CD1c-positive myeloid dendritic cell (primary cell): ENCODE measurements around the gene AMHR2.
"Not testable (repeated sequence)": the region's sequence is repeated elsewhere in the genome, so short reads cannot be mapped to it uniquely, and the experiment has no call there.

Source experiments
- DNase-seq: peaks from one replicate; pipeline ENCODE4 v3.0.0-alpha.2; 2016; ENCODE audit errors: extremely low spot score

AMHR2 gene

DNA sequence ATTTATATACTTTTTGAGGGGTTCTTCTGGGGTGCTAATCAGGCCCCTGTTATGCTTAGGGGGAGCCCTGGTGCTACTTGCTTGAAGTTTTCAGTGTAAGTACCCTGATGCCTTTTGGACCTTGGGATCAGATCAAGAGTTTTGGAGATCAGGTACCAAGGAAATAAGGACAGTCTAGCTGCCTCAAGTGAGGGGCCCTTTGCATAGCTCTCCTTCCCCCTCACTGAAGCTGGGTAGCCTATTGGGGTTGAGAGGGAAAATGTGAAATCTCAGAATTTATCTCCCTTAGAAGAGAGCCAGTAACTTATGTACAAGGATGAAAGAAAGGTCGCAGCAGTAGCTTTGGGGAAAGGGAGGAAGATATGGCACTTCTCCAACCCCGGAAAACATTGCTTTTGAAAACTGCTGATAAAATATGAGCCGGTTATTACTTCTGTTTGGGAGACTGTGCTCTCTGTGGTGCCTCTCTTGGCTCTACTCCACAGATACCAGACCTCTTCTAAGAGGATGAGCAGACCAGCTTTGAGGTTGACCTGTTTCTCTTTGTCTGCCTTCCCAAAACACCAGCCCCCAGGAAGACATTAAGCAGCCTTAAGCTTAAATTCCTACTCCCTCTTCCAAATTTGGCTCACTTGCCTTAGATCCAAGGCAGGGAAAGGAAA is 8.8 kb upstream of the AMHR2 start:
- DNase-seq, result no peak

GRCh38 chr12:53415752-53416389 is 7.8 kb upstream of the AMHR2 start:
- not testable (repeated sequence) for DNase-seq

DNA sequence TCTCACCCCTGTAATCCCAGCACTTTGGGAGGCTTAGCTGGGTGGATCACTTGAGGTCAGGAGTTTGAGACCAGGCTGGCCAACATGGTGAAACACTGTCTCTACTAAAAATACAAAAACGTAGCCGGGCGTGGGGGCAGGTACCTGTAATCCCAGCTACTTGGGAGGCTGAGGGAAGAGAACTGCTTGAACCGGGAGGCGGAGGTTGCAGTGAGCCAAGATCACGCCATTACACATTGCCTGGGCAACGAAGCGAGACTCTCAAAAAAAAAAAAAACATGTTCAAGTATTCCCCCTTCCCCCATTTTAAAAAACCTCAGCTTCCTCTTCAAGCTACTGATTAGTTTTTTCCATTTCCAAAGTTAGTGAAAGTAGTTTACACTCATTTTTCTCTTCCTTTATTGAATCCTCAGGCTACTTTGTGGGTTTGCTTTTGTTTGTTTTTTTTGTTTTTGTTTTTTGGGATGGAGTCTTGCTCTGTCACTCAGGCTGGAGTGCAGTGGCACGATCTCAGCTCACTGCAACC is 6.3 kb upstream of the AMHR2 start:
- peak; percentile 85 for DNase-seq

DNA sequence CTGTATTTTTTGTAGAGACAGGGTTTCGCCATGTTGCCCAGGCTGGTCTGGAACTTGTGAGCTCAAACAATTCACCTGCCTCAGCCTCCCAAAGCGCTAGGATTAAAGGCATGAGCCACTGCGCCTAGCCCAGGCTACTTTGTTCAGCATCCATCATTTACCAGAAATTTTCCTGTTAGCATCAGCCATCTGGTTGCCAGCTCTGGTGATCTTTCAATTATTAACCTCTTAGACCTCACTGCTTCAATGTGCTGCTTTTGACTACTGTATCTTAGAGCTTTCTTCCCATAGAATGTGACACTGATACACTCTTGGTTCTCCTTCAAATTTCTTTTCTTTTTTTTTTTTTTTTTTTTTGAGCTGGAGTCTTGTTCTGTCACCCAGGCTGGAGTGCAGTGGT is 5.4 kb upstream of the AMHR2 start:
- DNase-seq, result no peak

GRCh38 chr12:53419756-53420155 is 3.9 kb upstream of the AMHR2 start:
- no peak for DNase-seq

GRCh38 chr12:53422247-53422646 is 1.4 kb upstream of the AMHR2 start:
- DNase-seq, result not testable (repeated sequence)

GRCh38 chr12:53424626-53425514 is 1.2 kb downstream of the AMHR2 start:
- no peak for DNase-seq

DNA sequence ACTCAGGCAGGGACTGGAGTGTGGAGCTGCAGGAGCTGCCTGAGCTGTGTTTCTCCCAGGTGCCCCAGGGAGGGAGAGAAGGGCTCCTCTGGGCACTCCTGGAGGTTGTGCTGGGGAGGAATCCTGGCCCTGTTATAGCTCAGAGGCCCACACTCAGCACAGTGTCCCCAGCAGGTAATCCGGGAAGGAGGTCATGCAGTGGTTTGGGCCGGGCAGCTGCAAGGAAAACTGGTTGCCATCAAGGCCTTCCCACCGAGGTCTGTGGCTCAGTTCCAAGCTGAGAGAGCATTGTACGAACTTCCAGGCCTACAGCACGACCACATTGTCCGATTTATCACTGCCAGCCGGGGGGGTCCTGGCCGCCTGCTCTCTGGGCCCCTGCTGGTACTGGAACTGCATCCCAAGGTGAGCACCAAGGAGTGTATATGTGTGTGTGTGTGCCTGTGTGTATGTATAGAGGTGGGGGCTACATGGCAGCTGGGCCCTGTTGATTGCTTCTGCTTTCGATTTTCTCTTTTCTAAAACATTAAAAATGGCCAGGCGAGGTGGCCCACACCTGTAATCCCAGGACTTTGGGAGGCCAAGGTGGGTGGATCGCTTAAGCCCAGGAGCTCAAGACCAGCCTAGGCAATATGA is 2.0 kb downstream of the AMHR2 start:
- no peak for DNase-seq

DNA sequence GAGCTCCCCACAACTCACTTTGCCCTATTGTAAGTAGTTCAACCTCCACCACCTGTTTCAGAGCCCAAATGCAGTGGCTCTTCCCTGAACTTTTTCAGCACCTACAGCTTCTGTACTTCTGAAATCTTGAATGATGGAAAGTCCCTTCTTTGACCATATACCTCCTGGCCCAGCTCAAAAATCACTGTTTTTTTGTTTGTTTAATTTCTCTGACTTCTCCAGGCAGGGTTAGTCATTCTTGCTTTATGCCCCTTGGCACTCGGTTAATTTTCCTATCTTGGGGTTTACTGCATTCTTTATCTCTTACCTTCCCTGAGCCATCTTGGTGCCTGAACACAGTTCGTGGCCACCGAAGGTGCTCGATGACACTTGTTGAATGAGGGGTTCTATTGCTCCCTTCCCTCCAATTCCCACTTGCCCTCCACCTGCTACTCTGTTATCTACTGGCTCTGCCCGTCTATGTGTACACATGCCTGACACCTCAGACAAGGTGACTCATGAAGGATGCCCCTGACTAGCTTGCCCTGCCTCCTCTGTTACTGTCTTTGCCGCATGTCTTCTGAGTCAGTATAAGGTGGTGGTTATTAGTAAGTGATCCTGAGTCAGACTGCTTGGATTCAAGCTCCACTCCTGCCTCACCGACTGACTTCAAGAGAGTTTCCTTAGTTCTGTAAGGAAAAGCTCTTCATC is 4.4 kb downstream of the AMHR2 start:
- DNase-seq, result no peak

- DNase-seq, result no peak
These were observed 5.1 kb downstream of the AMHR2 start for GRCh38 chr12:53428741-53429140.

DNA sequence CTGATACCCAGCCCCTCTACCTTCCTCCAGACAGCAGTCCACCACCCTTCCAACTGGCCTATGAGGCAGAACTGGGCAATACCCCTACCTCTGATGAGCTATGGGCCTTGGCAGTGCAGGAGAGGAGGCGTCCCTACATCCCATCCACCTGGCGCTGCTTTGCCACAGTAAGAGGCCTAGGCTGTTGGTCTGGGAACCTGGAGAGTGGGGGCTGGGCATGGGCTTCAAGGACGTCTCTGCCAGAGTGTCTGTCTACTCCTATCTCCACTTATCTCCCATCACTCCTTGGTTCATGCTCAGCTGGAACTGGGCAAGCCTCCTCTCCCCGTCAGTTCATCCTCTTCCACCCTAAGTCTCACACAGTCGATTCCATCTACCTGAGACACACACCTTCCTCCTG is 6.5 kb downstream of the AMHR2 start:
- DNase-seq, result no peak

GRCh38 chr12:53431187-53431586 is 7.5 kb downstream of the AMHR2 start:
- no peak for DNase-seq

DNA sequence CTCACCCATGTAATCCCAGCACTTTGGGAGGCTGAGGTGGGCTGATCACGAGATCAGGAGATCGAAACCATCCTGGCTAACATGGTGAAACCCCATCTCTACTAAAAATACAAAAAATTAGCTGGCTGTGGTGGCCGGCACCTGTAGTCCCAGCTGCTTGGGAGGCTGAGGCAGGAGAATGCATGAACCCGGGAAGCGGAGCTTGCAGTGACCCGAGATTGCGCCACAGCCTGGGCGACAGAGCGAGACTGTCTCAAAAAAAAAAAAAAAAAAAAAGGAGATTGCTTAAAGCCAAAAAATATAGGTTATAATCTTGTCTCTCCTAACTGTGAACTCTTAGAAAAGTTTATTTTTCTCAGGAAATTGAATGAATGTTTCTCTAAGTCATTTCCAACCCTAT is 11.7 kb downstream of the AMHR2 start:
- DNase-seq, result not testable (repeated sequence)

DNA sequence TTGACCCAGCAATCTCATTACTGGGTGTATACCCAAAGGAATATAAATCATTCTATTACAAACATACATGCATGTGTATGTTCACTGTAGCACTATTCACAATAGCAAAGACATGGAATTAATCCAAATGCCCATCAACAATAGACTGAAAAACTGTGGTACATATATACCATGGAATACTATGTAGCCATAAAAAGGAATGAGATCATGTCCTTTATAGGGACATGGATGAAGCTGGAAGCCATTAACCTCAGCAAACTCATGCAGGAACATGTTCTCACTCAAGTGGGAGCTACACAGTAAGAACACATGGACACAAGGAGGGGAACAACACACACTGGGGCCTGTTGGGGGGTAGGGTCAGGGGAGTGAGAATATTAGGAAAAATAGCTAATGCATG is 15.9 kb downstream of the AMHR2 start:
- DNase-seq, result not testable (repeated sequence)

- DNase-seq, result peak; percentile 99
These were observed 17.6 kb downstream of the AMHR2 start, which contains the start of gene PRR13 for GRCh38 chr12:53441040-53441833. PRR13 (plus strand) TSS chr12:53441734; CDS start chr12:53442715, 981 bp downstream.

DNA sequence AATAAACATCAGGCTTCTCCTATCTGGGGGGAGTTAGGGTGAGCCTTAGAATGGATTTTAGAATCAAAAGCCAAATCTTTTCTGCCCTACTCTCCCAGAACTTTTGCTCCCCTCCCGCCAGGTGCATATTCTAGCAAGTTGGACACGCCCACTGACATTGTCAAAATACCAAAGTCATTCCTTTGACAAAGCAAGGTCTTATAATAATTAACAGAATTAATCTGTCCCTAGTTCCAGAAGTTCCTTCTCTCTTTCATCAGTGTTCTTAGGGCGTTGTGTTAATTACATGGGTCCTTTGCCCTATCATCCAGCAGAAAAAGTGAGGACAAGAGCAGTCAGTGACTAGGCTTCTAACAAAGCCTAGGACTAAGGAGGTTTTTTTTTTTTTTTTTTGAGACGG is 20.3 kb downstream of the AMHR2 start:
- no peak for DNase-seq

- DNase-seq, result not testable (repeated sequence)
These were observed 21.1 kb downstream of the AMHR2 start for GRCh38 chr12:53444593-53445325.

- DNase-seq, result no peak
These were observed 27.3 kb downstream of the AMHR2 start for GRCh38 chr12:53450936-53451335.

DNA sequence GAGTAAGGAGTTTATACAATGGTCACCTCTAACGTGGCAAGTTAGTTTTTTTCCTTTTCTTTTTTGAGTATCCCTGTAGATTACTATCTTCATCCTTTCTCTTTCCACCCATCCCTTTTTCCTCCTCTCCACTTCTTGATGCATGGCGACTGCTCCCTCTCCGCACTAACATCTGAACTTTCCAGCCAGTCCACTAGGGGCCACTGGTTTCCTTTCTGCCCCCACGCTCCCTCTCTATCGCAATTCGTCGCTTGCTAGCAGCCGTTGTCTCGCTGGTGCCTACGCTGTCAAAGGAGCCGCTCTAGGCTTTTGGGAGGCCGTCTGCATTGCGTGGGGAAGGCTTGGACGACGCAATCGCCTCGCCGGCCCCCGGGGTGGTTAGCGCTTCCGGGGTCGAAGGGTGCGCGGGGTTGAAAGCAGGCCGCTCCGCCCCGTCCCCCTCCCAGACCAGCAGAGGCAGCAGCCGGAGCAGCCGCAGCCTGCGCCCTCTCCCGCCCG is 28.1 kb downstream of the AMHR2 start, which contains the start of gene PCBP2:
Gene PCBP2, plus strand, starts transcription at position 442 of the 498 bp plus-strand sequence. CDS start 2,699 bp downstream, outside the sequence.
- peak; percentile 99 for DNase-seq
